Measurements from ENCODE around the gene TREM1. TPM values are rescaled to one million over a fixed set of nuclear protein-coding genes. Genes with fewer than 3 reads are reported as not detected.

TREM1 gene
- total RNA-seq, 1 donor from 2014 or later: 0.13 TPM

DNA sequence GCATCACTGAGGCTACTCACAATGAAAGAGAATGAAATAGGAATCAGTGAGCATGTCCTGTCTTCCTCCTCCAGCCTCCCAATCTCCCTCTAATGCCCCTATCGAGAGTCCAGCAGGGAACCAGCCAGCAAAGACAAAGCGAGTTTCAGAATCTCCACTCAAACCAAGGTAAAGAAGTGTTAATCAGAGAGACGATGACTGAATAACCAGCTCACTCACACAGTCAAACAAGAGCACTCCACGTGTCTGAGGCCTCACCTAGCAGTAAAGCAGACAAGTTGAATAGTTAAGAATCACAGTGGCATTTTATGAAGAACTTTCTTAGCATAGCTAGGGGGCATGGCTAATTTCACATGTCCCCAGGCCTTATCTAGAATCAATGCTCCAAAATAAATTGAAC is 3.3 kb upstream of the TREM1 start:
- no peak for DNase-seq (ENCODE audit: low read depth)
- Histone ChIP-seq H3K4me3 (ENCODE audit: low read depth, low read length) (no peak overlapping the region), H3K36me3 (ENCODE audit: control insufficient read depth, insufficient read depth, low read length) (no peaks in the 10 kb centered on the region), H3K27me3 (ENCODE audit: control insufficient read depth, insufficient read depth, low read length) (no peaks in the 10 kb centered on the region)
- TF ChIP-seq, protein P1, sequence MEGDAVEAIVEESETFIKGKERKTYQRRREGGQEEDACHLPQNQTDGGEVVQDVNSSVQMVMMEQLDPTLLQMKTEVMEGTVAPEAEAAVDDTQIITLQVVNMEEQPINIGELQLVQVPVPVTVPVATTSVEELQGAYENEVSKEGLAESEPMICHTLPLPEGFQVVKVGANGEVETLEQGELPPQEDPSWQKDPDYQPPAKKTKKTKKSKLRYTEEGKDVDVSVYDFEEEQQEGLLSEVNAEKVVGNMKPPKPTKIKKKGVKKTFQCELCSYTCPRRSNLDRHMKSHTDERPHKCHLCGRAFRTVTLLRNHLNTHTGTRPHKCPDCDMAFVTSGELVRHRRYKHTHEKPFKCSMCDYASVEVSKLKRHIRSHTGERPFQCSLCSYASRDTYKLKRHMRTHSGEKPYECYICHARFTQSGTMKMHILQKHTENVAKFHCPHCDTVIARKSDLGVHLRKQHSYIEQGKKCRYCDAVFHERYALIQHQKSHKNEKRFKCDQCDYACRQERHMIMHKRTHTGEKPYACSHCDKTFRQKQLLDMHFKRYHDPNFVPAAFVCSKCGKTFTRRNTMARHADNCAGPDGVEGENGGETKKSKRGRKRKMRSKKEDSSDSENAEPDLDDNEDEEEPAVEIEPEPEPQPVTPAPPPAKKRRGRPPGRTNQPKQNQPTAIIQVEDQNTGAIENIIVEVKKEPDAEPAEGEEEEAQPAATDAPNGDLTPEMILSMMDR (IDR thresholded peaks at IDR 0.05; ENCODE audit: insufficient read depth, low read length, poor library complexity, severe bottlenecking): no peak

DNA sequence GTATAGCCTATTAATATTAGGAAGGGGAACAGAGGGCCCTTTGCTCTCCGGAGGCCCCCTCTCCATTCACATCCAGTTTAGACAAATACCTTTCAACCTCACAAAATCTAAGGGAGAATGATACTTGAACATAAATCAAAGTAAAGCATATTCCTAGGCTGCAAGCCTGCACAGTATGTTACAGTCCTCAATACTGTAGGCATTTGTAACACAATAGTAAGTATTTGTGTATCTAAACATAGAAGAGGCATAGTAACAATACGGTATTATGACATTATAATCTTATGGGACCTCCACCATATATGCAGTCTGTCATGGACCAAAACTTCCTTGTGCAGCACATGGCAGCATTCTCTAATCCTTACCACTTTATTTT is 2.3 kb upstream of the TREM1 start:
- no peaks in the 10 kb centered on the region for H3K27me3 ChIP-seq (ENCODE audit: control insufficient read depth, insufficient read depth, low read length)
- no peaks in the 10 kb centered on the region for H3K36me3 ChIP-seq (ENCODE audit: control insufficient read depth, insufficient read depth, low read length)
- no peak for DNase-seq (ENCODE audit: low read depth)
- TF ChIP-seq, protein P1 (IDR thresholded peaks at IDR 0.05; ENCODE audit: insufficient read depth, low read length, poor library complexity, severe bottlenecking): no peak
- H3K4me3 ChIP-seq (ENCODE audit: low read depth, low read length): no peak overlapping the region

DNA sequence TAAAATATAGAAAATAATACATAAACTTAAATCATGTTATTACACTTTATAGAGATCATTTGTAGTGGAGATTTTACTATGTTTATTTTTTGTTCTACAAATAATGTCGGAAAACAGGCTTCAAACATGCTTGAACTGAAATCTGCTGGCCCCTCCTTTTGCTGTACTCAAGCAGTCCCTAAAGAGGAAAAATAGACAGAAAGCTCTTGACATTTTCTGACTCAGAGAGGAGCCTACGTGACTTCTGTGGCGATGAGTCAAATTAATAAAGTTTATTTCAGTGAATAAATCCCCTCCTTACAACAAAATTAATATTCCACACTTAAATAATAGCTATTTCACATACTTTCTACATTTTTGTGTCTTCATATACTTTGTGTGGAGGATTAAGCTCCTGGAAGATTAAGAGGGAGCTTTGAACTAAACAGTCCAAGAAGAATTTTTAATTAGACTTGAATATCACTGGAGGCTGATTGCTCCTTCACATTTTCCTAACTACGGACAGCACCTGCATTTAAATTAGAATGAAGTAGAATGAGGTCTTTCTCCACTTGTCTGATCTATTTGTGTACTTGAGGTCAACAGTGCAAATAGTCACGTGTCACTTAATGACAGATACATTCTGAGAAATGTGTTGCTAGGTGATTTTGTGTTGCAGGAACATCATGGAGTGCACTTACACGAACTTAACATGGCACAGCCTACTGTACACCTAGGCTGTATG is 1.7 kb upstream of the TREM1 start:
- Histone ChIP-seq H3K27me3 (ENCODE audit: control insufficient read depth, insufficient read depth, low read length) (no peaks in the 10 kb centered on the region), H3K4me3 (ENCODE audit: low read depth, low read length) (no peak overlapping the region), H3K36me3 (ENCODE audit: control insufficient read depth, insufficient read depth, low read length) (no peaks in the 10 kb centered on the region)
- no peak for DNase-seq (ENCODE audit: low read depth)
- TF ChIP-seq, protein P1 (IDR thresholded peaks at IDR 0.05; ENCODE audit: insufficient read depth, low read length, poor library complexity, severe bottlenecking): no peak

DNA sequence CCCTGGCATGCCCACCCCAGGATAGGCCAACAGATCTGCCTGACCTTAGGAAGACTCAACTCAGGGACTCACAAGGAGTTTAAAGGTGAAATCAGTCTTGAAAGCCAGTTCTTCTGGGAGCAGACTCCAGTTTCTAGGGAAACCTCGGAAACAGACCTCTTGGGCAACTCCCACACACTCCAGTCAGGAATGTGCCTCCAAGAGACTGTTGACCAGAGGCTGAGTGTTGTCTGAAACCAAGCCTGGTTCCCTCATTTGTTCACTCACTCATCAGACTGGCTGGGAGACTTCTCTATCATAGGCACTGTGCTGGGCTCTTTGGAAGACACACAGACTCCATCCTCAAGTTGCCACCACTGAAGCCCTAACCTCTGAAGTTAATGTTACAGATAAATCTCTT is 1.8 kb downstream of the TREM1 start:
- Histone ChIP-seq H3K4me3 (ENCODE audit: low read depth, low read length) (no peak overlapping the region), H3K27me3 (ENCODE audit: control insufficient read depth, insufficient read depth, low read length) (no peaks in the 10 kb centered on the region), H3K36me3 (ENCODE audit: control insufficient read depth, insufficient read depth, low read length) (no peaks in the 10 kb centered on the region)
- TF ChIP-seq, protein P1 (IDR thresholded peaks at IDR 0.05; ENCODE audit: insufficient read depth, low read length, poor library complexity, severe bottlenecking): no peak
- DNase-seq (ENCODE audit: low read depth): no peak

DNA sequence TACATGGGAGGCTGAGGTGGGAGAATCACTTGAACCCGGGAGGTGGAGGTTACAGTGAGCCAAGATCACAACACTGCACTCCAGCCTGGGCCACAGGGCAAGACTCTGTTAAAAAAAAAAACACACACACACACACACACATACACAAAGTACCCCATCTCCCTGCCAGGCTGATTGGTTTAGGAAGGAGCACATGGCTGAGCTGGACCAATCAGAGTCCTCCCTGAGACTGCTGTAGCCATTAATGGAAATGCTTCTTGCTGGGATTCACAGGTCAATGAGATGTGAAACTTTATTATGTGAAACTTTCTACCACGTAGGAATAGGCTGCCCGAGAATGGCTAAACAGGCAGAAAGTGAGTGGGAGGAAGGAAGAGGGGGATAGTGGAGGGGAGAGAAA is 2.9 kb downstream of the TREM1 start:
- Histone ChIP-seq H3K27me3 (ENCODE audit: control insufficient read depth, insufficient read depth, low read length) (no peaks in the 10 kb centered on the region), H3K4me3 (ENCODE audit: low read depth, low read length) (no peak overlapping the region), H3K36me3 (ENCODE audit: control insufficient read depth, insufficient read depth, low read length) (no peaks in the 10 kb centered on the region)
- TF ChIP-seq, protein P1 (IDR thresholded peaks at IDR 0.05; ENCODE audit: insufficient read depth, low read length, poor library complexity, severe bottlenecking): no peak
- no peak for DNase-seq (ENCODE audit: low read depth)
